SH-SY5Y (cell line): Measurements from ENCODE around the gene CNTNAP5.

Source experiments
- GATA2 ChIP-seq: IDR thresholded peaks from 2 replicates; pipeline ENCODE4 v1.6.1; 2011; ENCODE audit warnings: mild to moderate bottlenecking, low read depth, low read length
- GATA3 ChIP-seq: IDR thresholded peaks from 2 replicates; pipeline ENCODE4 v1.6.1; 2011; ENCODE audit warnings: low read depth, mild to moderate bottlenecking, low read length, moderate library complexity

- TF ChIP-seq GATA2 (no peak), GATA3 (peak; percentile 66)
Observed at GRCh38 chr2:124161542-124161941, 136.5 kb downstream of the CNTNAP5 start.
